ENCODE data around the gene RTN4RL1.

DNA sequence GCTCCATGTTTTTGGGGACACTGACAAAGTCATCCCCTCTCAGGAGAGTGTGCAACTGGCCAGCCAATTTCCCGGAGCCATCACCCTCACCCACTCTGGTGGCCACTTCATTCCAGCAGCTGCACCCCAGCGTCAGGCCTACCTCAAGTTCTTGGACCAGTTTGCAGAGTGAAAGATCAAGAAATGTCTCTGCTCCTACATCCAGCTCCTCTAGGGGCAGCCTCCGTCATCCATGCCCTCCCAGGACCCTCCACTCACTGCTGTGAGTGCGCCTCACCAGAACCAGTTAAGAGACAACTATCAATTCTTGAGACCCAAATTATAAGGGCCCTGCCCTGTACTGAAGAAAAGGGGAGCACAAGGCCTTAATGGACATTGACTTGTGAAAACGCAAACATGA, 17.8 kb upstream of the RTN4RL1 start:
- TF ChIP-seq POLR2A (IDR thresholded peaks at IDR 0.05) = no peak
- TF ChIP-seq, protein P1, sequence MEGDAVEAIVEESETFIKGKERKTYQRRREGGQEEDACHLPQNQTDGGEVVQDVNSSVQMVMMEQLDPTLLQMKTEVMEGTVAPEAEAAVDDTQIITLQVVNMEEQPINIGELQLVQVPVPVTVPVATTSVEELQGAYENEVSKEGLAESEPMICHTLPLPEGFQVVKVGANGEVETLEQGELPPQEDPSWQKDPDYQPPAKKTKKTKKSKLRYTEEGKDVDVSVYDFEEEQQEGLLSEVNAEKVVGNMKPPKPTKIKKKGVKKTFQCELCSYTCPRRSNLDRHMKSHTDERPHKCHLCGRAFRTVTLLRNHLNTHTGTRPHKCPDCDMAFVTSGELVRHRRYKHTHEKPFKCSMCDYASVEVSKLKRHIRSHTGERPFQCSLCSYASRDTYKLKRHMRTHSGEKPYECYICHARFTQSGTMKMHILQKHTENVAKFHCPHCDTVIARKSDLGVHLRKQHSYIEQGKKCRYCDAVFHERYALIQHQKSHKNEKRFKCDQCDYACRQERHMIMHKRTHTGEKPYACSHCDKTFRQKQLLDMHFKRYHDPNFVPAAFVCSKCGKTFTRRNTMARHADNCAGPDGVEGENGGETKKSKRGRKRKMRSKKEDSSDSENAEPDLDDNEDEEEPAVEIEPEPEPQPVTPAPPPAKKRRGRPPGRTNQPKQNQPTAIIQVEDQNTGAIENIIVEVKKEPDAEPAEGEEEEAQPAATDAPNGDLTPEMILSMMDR (IDR thresholded peaks at IDR 0.05) = no peak
